Globus pallidus (tissue), 1 donor: ENCODE results near the gene HOXC10.

Experiments
- DNase-seq: peaks from one replicate; pipeline ENCODE4 v3.0.0-alpha.2; 2015; ENCODE audit warnings: low spot score

HOXC10 gene

GRCh38 chr12:53950789-53951576 lies 34.0 kb upstream of the HOXC10 start:
- no peak for DNase-seq

DNA sequence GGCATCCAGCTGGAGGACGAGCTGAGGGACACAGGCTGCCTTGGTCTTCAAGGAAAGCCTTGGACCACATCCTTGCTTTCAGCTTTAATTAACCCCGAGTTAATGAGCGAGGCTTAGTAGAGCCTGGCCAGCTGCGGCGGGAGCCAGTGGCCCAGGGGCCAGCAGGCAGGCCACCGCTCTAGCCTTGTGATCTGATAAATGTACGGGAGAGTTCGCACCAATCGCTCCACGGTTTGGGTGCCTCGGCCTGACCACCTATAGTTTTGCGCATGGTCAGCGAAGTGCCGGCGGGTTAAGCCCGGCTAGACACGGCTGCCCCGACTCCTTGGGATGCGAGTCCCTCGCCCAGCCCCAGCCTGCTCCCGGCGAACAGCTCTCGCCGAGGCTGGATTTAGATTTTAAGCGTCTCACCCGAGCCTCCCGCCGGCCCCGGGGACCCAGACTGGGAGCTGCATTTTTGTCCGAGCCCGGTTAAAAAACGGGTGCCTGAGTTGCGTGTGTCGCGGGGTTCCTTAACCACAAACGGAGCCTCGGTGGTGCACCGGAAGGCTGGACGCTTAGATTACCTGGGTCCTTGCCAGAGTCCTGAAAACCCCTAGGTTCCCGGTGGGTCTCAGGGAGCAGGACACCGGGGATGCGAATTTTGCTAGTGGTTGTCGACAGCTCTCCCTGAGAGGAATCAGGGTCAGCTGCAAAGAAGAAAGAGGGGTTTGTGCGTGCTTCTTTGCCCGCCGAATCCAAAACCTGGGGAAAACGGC lies 33.2 kb upstream of the HOXC10 start:
- DNase-seq = no peak

DNA sequence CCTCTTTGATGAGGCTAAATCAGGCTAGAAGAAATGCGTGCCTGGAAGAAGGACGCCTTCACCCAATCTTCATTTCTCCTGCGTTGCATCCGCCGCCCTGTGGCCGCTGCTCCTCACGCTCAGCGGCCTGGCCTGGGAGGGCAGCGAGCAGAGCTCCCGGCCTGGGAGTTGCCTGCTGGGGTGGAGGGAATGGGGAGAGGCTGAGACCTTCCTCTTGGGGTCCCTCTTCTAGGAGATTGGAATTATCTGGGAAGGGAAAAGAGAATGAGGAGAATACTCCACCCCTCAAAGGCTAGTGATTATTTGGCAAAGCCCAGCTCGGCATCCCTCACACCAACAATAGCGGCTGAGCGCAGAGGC lies 32.6 kb upstream of the HOXC10 start:
- no peak for DNase-seq

DNA sequence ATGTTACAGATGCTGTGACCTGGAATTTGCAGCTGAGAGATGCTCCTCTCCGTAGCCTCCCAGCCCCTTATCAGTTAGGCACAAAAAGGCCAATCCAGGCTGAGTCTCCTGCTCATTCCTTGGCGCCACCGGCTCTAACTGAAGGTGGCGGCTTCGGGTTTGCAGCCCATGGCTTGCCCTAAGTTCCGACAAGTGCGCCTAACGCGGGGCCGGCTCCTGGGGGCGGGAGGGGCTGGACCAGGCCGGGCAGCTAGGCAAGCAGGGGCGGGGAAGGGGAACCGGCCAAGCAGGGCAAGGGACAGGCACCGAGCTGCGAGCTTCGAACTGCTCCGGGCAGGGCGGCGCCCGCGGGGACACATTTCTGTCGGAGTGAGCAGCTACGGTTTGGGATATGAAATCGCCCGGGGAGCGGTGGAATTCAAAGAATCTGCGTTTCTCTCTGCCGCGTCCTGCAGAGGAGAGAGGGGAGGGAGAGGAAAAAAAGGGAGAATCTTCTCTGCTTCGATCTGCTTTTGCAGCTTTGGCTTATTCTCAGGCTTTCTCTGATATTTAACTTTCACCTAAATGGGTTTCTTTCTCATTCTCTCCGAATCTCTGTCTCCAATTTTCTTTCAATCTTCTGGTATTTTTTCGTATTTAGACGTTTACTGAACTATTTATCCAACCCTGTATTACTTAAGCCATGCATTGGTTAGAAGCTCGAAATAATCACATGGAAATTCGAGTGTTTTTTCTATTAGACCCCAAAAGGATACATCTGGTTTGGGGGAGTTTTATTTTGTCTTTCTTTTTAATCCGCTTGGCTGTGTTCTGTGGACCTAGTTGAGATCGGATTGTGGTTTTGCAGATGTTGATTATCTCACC lies 31.8 kb upstream of the HOXC10 start:
- DNase-seq = no peak

DNA sequence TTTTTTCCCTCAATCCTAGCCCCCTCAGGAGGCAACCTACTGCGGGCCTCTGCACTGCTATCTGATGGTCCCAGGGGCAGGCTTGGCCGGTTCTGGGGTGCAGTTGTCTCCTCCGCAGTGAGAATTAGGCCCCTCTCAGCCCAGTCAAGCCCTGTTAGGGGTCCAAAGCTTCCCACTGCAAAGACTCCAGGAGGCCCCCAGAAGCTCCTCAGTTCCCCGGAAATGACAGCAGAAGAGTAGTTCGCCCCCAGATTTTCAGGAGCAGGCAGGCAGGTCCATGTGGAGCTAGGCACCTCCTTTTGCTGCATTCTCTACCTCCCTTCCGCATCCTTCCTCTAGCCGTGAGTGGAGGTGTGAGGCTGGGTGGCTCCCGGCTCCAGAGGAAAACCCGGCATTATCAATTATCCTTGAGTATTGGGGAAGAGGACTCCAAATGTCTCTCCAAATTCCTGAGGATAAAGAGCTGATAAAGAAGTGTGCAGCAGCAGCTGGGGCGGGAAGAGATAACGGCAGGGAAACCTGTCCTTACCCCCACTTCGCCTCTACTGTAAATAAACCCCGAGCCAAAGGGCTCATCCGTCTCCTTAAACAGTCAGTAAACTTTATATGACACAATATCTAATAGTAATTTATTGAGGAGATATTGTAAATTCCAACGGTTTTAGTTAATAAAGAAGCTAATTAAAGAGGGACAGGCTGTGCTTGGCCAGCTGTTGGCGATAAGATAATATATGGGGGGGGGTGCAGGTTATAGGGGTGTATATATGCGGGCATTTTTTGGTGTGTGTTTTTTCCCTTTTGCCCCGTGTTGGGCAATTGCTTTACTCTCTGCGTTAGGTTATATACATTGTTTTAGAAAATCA lies 30.9 kb upstream of the HOXC10 start:
- no peak for DNase-seq

DNA sequence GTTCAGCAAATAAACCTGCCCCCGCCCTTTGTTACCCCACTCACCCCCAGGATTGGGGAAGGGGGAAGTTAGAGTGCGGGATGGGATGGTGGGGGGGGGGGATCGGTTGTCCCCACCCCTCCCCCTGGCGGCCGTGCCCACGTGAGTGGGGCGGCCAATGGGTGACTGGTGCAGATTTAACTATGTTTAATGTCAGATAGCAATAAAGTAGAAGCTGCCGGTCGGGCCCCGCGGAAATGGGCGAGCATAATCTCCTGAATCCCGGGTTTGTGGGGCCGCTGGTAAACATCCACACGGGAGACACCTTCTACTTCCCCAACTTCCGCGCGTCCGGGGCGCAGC lies 30.3 kb upstream of the HOXC10 start, which contains the start of gene HOXC12:
HOXC12 (plus strand) TSS at position 210 of the 342 bp plus-strand sequence; CDS start at position 237, 27 bp downstream.
- DNase-seq = no peak

DNA sequence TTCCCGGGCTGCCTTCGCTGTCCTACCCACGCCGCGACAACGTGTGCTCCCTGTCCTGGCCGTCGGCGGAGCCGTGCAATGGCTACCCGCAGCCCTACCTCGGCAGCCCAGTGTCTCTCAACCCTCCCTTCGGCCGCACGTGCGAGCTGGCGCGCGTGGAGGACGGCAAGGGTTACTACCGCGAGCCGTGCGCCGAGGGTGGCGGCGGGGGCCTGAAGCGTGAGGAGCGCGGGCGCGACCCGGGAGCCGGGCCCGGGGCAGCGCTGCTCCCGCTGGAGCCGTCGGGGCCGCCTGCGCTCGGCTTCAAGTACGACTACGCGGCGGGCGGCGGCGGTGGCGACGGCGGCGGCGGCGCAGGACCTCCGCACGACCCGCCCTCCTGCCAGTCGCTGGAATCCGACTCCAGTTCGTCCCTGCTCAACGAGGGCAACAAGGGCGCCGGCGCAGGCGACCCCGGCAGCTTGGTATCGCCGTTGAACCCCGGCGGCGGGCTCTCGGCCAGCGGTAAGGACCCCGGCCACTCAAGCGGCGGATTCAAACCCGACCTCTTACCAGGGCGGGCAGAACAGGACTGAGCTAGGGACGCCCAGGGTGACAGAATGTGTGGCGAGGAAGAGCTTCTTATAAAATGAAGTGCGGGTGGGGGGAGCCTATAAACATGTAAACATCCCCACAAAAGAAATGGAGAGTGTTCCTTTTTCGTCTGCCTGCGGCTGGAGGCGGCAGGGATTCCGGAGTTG lies 29.7 kb upstream of the HOXC10 start:
- no peak for DNase-seq

- DNase-seq = no peak
Measured at GRCh38 chr12:53955776-53956250, 29.1 kb upstream of the HOXC10 start.

DNA sequence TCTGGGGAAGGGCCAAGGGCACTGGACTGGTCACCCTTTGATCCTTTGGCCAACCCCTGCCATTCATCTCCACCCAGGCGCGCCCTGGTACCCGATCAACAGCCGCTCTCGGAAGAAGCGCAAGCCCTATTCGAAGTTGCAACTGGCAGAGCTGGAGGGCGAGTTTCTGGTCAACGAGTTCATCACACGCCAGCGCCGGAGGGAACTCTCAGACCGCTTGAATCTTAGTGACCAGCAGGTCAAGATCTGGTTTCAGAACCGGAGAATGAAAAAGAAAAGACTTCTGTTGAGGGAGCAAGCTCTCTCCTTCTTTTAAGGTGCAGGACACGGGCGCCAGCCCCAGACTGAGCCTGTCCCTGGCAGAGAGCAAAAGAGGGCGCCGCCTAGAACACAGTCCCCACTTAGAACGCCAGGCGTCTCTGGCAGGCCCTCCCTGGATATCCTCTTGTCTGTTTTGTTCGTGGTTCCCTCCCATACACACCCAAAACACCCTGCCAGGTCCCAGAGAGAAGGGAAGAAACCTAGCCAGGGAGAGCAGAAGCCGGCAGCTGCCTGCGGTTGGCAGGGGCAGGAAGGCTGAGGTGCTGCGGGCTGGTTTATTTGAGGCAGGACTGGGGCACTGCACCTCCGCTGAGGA lies 28.6 kb upstream of the HOXC10 start:
- no peak for DNase-seq

DNA sequence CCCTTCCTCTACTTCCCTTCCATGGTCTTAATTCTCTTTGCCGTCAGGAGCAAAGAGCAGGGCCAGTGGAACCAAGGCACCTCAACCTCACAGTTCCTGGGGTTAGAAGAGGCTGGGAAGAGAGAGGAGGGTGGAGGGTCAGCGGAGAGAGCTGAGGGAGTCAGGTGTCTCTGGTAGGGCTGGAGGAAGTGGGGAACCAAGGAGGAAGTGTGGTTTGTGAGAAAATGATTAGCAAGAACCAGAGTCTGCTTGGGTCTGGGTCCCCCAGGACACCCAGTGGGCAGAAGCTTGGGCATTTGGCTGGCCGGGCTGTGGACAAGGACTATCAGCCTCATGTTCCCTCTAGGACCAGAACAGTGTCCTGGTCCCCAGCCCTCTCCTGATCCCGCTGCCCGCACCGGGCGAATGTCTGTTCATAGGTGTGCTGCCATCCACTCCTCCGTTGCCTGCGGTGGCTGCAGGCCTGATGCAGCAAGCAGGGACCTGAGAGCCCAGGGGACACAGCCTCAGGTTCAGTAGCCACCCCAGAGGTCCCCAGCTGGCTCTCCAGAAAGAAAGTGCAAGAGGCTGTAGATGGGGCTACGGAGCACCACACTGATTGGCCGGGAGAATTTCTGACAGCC lies 27.9 kb upstream of the HOXC10 start:
- DNase-seq = no peak

- DNase-seq = no peak
Measured at GRCh38 chr12:53958128-53958527, 26.8 kb upstream of the HOXC10 start.

DNA sequence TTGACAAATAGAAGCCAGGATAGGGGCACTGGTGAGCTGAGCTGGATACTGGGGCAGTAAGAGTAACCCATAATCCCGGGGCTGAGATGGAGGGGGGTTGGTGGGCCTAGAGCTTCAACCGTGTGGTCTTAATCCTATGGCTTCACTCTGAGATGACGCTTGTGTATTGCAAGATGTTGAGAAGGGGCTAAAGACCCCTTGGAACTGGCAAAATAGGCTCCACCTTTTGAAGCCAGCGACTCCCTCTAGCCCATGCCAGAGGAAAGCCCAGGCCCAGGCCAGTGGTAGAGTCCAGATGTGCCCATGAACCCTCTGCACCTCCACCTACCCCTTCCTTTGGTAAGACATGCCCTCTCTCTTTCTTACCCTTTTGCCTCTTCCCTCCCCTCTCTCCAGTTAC lies 25.6 kb upstream of the HOXC10 start:
- DNase-seq = no peak

DNA sequence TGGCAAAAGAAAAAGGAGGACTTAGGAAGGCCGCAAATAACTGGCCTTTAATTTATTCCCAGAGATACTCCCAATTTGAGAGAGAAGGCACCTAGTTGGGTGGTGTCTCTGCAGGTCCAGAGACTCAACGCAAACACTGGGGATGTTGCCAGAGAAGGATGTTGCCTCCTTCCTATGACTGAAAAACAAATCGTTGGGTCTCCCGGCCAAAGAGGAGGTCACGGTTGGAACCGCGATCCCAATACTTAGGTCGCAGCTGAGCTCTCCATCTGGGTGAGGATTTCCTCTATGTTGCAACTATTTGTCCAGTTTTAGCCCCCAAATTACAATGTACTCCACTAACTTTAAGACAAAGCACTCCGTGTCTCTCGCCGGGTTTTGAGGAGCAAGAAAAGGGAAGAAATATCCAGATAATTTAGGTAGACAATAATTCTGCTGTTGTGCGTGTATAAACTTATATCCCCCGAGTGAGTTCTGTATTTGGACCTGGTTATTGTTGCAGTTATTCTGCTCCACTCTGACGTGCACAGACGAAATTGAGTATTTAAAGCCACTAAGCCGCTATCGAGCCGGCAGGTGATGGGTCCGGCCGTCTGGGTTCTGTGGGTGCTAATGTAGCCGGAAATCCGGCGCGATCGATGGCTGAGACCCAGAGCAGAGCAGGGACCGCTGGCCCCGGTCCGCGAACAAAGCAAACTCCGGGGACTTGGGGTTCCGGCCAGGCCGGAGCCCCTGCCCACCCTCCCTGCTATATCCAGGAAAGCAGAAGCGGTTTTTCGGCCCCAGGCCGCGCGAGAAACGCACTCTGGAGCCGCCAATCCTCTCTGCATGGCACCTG lies 24.5 kb upstream of the HOXC10 start:
- DNase-seq = no peak

- DNase-seq = no peak
Measured at GRCh38 chr12:53961025-53961761, 23.8 kb upstream of the HOXC10 start.

GRCh38 chr12:53963005-53963404 lies 21.9 kb upstream of the HOXC10 start:
- no peak for DNase-seq

DNA sequence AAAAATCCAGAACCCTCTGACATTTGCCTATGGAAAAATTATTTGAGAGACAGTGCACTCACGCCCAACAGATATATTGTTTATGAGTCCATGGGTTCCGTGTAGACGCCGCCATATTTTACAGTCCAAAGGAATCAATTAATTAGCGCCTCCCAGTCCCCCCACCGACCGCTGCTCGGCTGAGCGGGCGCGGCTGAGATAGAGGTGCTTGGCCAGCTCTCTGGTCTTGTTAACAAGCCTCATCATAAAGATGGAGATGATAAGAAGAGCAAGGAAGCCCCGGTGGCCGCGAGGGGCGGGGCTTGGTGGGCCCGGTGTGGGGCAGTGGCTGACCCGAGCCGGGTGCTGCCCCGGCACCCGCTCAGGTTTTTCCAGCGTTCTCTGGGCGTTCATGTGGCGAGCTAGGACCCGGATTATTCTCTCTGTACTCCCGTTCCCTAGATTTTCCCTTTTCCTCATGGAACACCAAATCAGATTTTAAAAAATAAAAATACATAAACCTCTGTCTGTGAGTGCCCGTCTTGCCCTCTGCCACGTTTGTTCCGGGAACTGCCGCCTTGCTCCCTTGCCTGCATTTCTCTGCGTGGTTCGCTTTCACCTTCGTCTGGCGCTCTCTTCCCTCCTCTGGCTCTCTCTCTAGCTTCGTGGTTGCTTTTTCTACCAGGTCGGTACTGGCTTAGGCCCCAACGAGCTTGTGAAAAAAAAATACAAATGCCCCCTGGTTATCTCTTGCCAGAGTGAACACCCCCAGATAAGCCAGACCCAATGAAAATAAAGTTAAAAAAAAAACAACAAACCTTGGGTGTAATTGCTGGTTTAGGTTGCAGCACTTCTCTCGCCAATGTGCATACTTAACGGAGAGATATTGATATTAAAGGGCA lies 21.3 kb upstream of the HOXC10 start:
- DNase-seq = no peak

- DNase-seq = no peak
Measured at GRCh38 chr12:53964315-53964713, 20.6 kb upstream of the HOXC10 start.
